BE2C (cell line): ENCODE data around the gene CD109.

Source experiments
- DNase-seq: peaks from one replicate; pipeline ENCODE4 v3.0.0-alpha.2; 2020
- H3K27me3 ChIP-seq: fragments of 250-450 bp; sonication (Bioruptor Pico); 2 replicates; pipeline ENCODE4 v1.5.1; 2020; ENCODE audit warnings: mild to moderate bottlenecking
- H3K36me3 ChIP-seq: fragments of 250-450 bp; sonication (Bioruptor Pico); 2 replicates; pipeline ENCODE4 v1.5.1; 2020; ENCODE audit warnings: mild to moderate bottlenecking
- H3K4me1 ChIP-seq: fragments of 250-450 bp; sonication (Bioruptor Pico); 2 replicates; pipeline ENCODE4 v1.5.1; 2020
- H3K4me3 ChIP-seq: 2 replicates; pipeline ENCODE4 v1.5.1; 2011; ENCODE audit warnings: low read depth, low read length
- H3K9me3 ChIP-seq: fragments of 250-450 bp; sonication (Bioruptor Pico); 2 replicates; pipeline ENCODE4 v1.5.1; 2020
- CTCF ChIP-seq: IDR thresholded peaks from 2 replicates; pipeline ENCODE4 v1.5.1; 2012; ENCODE audit warnings: mild to moderate bottlenecking, low read depth, low read length

The CD109 gene

GRCh38 chr6:73739096-73739495 is 43.1 kb downstream of the CD109 start:
- H3K36me3 ChIP-seq = no peaks in the 10 kb centered on the region
- H3K27me3 ChIP-seq = no peaks in the 10 kb centered on the region
- peak; percentile 71 for TF ChIP-seq CTCF
- no peak overlapping the region for H3K4me3 ChIP-seq
- no peaks in the 10 kb centered on the region for H3K9me3 ChIP-seq
- no peaks in the 10 kb centered on the region for H3K4me1 ChIP-seq
- no peak for DNase-seq

DNA sequence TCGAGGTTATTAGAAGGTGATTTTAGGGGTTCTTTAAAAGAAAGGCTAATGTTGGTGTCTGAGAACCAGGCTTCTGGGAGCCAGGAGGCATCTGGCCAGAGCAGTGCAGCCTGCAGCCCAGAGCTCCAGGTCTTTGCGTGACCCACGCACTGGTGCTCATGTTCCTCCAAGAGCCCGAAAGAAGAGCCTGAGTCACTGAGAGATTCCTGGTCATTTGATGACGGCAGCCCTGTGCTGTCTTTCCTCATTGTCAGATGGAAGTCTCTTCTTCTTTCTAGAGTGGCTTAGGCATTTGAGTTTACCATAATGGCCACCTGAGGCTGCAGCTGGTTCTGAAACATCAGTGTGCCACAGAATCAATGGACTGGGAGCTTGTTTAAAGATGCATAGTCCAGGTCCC is 46.4 kb downstream of the CD109 start:
- DNase-seq = no peak
- H3K36me3 ChIP-seq = no peaks in the 10 kb centered on the region
- H3K9me3 ChIP-seq = no peaks in the 10 kb centered on the region
- H3K27me3 ChIP-seq = no peaks in the 10 kb centered on the region
- H3K4me1 ChIP-seq = no peaks in the 10 kb centered on the region
- no peak overlapping the region for H3K4me3 ChIP-seq
- no peak for TF ChIP-seq CTCF

DNA sequence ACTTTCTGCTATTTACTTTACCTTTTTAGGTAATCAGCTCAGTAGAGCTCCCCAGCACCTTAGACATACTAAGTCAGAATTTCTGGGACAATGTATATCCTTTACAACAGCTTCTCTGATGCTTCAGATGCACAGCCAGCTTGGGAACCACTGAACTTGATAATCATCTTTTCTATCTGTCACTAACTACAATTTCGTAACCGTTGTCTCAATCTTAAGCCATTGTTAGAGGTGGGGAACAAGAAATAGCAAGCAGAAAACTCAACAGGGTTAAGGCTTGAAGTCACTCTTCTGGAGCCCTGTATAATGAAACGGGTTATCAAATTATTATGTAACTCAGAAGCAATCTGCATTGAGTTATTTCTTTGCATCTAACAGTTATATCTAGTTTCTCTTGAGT is 47.1 kb downstream of the CD109 start:
- no peaks in the 10 kb centered on the region for H3K27me3 ChIP-seq
- no peak for TF ChIP-seq CTCF
- H3K9me3 ChIP-seq = no peaks in the 10 kb centered on the region
- no peak for DNase-seq
- no peaks in the 10 kb centered on the region for H3K36me3 ChIP-seq
- no peak overlapping the region for H3K4me3 ChIP-seq
- H3K4me1 ChIP-seq = no peaks in the 10 kb centered on the region

DNA sequence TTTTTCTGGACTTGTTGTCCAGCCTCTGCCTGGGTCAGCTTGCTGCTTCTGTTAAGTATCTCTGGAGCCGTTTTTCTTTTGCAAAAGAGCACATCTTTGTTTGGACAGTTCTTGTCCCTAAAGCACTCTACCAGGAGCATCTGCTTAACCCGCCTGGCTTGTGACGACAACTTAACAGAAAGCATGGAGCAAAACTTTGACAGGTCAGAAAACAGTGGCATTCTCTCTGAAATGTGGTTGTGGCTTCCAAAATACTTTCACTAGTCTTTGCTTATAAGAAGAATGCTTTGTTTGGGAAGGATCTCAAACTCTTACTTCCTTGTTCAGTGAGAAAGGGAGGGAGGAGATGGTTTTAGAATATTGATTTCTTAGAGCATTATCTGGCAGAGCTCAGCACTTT is 47.6 kb downstream of the CD109 start:
- no peak for DNase-seq
- TF ChIP-seq CTCF = no peak
- H3K4me3 ChIP-seq = no peak overlapping the region
- no peaks in the 10 kb centered on the region for H3K4me1 ChIP-seq
- no peaks in the 10 kb centered on the region for H3K9me3 ChIP-seq
- H3K27me3 ChIP-seq = no peaks in the 10 kb centered on the region
- H3K36me3 ChIP-seq = no peaks in the 10 kb centered on the region

DNA sequence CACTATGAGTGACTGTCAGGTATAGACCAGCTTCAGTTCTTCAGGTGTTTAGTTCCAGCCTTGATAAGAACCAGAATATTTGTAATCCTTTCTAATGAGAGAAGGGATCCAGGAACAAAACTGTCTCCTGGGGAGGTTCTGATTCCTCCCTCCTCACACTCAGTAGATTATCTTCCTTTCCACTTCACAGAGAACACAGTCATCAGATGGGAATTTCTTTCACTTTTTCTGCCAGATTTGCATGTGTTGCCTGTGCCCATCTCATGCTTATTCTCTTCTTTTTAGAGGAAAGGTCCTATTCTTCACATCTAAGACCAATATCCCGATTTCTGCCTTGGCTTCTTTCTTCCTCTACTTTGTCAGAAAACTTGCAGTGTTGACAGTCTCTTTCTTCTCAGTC is 50.8 kb downstream of the CD109 start:
- DNase-seq = no peak
- no peak overlapping the region for H3K4me3 ChIP-seq
- TF ChIP-seq CTCF = no peak

DNA sequence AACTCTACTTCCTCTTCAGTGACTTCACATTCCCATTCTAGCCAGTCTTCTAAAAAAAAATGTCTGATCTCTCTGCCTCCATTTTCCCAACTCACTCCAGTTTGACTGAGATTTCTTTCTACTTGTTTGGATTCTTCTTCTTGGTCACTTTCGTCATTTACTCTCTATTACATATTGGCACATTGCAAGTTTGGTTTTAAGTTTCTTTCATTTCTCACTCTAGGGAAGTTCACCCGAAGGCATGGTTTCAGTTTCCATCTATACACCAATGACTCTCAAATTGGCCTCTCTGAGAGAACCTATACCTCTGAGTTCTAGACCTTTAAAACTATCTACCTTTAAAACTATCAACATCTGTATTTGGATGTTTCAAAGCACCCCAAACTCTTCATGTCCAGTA is 51.3 kb downstream of the CD109 start:
- Histone ChIP-seq H3K4me3 (no peak overlapping the region), H3K4me1 (no peaks in the 10 kb centered on the region), H3K9me3 (no peaks in the 10 kb centered on the region), H3K27me3 (no peaks in the 10 kb centered on the region), H3K36me3 (no peaks in the 10 kb centered on the region)
- DNase-seq = no peak
- TF ChIP-seq CTCF = no peak

More for the DNA sequence above, 50.8 kb downstream of the CD109 start:
- Histone ChIP-seq H3K27me3 (no peaks in the 10 kb centered on the region), H3K9me3 (no peaks in the 10 kb centered on the region), H3K4me1 (no peaks in the 10 kb centered on the region), H3K36me3 (no peaks in the 10 kb centered on the region)
